NT2/D1 (cell line): ENCODE results near the gene ARL11.

Source experiments
- YY1 ChIP-seq: IDR thresholded peaks from 2 replicates; pipeline ENCODE4 v1.6.1; 2011; ENCODE audit not compliant: insufficient read length, insufficient read depth
- ZNF274 ChIP-seq: IDR thresholded peaks from 2 replicates; pipeline ENCODE4 v1.6.1; 2011; ENCODE audit warnings: mild to moderate bottlenecking, low read depth, low read length

DNA sequence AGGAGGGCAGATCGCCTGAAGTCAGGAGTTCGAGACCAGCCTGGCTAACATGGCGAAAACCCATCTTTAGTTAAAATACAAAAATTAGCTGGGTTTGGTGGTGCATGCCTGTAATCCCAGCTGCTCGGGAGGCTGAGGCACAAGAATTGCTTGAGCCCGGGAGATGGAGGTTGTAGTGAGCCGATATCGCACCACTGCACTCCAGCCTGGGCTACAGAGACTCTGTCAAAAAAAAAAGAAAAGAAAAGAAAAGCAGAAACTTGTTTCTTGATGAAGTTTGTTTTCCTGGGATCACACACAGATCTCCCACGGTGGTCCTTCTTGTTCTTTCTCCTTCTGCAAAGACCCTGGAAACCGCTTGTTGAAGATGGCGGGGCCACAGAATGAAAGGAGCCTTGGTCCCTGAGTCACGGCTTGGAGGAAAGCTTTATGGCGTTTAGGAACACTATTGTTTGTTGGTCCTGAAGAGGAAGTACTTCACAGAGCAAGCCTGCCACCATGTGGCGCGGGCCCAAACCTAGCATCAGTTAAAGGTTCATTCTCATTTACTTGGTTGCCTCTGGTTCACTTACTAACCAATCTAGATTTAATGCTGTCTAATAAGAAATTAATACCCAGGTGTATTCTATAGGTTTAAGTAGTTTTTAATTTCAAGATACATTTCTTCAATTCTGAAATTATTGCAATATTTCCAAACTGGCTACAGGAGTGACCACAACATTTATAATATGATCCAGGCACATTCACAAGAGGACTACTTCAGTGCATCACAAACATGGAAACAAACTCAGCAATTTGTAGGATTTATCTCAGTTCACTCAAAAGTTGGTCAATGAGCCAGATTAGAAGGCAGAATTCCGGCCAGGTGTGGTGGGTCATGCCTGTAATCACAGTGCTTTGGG is 21.3 kb upstream of the ARL11 start:
- TF ChIP-seq YY1 (no peak), ZNF274 (no peak)
